ENCODE data around the gene DDX31.

DDX31 gene

DNA sequence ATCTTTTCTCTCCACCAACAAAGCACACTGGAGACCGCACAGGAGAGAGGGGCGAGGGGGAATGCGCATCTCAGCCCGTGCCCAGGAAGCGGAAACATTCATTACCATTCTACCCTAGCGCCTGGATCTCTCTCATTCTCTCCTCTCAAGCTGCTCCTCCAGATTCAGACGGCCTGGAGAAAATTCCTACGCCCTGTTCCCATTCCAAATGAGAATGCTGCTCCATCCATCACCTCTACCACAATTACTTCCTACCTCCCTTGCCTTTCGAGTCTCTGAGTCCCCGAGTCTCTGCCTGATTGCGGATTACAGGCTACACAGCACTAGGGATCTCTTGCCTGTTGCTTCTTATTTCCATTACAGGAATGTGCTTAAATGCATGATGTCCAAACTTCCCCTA, 6.7 kb downstream of the DDX31 start:
- Histone ChIP-seq H3K4me1 (ENCODE audit: control insufficient read depth in 1 of 2, insufficient read depth in 1 of 2, low read depth in 1 of 2, low read length in 1 of 2) (no peaks in the 10 kb centered on the region), H3K27ac (no peak overlapping the region), H3K27me3 (no peaks in the 10 kb centered on the region), H3K36me3 (no peaks in the 10 kb centered on the region), H3K9me3 (no peaks in the 10 kb centered on the region), H3K4me3 (ENCODE audit: low read depth in 1 of 2, low read length in 1 of 2) (no peak overlapping the region)
- TF ChIP-seq, protein P1, sequence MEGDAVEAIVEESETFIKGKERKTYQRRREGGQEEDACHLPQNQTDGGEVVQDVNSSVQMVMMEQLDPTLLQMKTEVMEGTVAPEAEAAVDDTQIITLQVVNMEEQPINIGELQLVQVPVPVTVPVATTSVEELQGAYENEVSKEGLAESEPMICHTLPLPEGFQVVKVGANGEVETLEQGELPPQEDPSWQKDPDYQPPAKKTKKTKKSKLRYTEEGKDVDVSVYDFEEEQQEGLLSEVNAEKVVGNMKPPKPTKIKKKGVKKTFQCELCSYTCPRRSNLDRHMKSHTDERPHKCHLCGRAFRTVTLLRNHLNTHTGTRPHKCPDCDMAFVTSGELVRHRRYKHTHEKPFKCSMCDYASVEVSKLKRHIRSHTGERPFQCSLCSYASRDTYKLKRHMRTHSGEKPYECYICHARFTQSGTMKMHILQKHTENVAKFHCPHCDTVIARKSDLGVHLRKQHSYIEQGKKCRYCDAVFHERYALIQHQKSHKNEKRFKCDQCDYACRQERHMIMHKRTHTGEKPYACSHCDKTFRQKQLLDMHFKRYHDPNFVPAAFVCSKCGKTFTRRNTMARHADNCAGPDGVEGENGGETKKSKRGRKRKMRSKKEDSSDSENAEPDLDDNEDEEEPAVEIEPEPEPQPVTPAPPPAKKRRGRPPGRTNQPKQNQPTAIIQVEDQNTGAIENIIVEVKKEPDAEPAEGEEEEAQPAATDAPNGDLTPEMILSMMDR (IDR thresholded peaks at IDR 0.05) = no peak

DNA sequence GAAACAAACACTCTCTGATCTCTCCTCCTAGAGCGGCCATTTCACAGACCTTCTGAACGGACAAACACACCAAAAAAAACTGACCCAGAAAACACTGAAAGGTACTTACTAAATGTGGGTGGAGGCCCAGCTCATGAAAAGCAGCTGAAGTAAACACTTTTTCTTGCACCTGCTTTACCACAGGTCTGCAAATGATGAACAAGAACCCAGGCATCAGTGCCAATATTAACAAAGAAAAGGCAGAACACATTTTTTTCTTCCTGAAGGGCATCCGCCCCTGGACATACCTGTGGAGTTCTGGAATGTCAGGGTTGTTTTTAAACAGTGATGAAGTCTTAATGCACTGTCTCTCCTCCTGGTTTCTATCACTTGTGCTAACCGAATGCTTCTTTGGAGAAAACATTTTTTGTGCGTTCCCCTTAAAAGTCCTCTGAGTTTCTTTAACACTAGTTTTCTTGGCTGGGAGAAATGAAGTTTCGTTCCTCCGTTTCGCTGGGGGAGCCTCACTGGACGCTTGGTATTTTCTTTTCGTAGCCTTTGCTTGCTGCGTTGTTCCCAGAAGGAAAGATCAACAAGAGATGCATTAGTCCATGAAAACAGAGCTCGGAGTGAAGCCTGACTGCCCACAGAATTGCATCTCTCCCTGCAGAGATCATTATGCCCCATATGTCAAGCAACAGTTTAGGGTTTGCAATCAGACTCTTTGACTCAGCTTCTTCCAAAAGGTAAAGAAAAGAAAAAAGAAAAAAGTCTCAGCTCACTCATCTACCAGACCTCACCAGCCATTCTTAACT, 7.4 kb downstream of the DDX31 start:
- H3K4me3 ChIP-seq (ENCODE audit: low read depth in 1 of 2, low read length in 1 of 2) = no peak overlapping the region
- no peaks in the 10 kb centered on the region for H3K27me3 ChIP-seq
- H3K27ac ChIP-seq = no peak overlapping the region
- H3K9me3 ChIP-seq = no peaks in the 10 kb centered on the region
- no peaks in the 10 kb centered on the region for H3K4me1 ChIP-seq (ENCODE audit: control insufficient read depth in 1 of 2, insufficient read depth in 1 of 2, low read depth in 1 of 2, low read length in 1 of 2)
- H3K36me3 ChIP-seq = no peaks in the 10 kb centered on the region
- TF ChIP-seq, protein P1 (IDR thresholded peaks at IDR 0.05) = no peak

DNA sequence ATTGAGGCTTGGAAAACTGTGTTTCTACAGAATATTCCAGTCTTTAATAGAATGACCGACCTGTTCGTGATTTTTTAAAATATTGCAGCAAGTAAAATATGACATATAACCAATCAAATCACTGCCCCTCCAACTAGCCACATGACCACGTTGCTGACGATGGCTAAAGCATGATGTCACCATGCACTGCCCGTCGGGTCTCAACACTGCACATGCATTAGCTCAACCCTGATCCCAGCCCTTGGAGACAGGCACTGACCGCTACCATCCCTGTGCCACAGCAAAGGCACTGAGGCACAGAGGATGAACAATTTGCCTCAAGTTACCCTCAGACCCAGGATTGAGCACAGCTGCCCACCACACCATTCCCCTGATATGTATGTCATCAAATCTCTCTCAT, 13.5 kb downstream of the DDX31 start:
- H3K36me3 ChIP-seq = no peaks in the 10 kb centered on the region

DNA sequence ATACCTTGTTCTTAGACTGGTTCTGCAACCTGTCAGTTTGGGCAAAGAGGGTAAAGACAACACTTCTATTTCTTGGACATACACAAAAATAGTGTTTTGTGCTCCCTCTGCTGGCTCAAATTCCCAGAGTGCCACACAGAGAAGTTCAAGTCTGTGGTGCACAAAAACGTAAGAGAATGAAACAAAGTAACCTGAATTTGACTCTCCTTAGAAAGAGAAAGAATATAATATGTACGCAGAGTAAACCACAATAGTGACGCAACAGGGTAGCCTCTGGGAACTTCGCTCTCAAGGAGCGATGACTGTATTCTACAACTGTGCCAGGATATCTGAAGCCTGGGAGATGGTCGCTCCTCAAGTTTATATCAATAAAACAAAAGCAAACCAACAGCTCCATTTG, 18.5 kb downstream of the DDX31 start:
- peaks cover 6% of the 10 kb centered on the region for H3K36me3 ChIP-seq
- H3K27me3 ChIP-seq = no peaks in the 10 kb centered on the region
- TF ChIP-seq, protein P1 (IDR thresholded peaks at IDR 0.05) = no peak
- no peaks in the 10 kb centered on the region for H3K9me3 ChIP-seq
- no peaks in the 10 kb centered on the region for H3K4me1 ChIP-seq (ENCODE audit: control insufficient read depth in 1 of 2, insufficient read depth in 1 of 2, low read depth in 1 of 2, low read length in 1 of 2)
- H3K27ac ChIP-seq = no peak overlapping the region
- no peak overlapping the region for H3K4me3 ChIP-seq (ENCODE audit: low read depth in 1 of 2, low read length in 1 of 2)

More for the DNA sequence above, 13.5 kb downstream of the DDX31 start:
- Histone ChIP-seq H3K9me3 (no peaks in the 10 kb centered on the region), H3K4me1 (ENCODE audit: control insufficient read depth in 1 of 2, insufficient read depth in 1 of 2, low read depth in 1 of 2, low read length in 1 of 2) (no peaks in the 10 kb centered on the region), H3K27ac (no peak overlapping the region), H3K4me3 (ENCODE audit: low read depth in 1 of 2, low read length in 1 of 2) (no peak overlapping the region), H3K27me3 (no peaks in the 10 kb centered on the region)
- TF ChIP-seq, protein P1 (IDR thresholded peaks at IDR 0.05) = no peak

DNA sequence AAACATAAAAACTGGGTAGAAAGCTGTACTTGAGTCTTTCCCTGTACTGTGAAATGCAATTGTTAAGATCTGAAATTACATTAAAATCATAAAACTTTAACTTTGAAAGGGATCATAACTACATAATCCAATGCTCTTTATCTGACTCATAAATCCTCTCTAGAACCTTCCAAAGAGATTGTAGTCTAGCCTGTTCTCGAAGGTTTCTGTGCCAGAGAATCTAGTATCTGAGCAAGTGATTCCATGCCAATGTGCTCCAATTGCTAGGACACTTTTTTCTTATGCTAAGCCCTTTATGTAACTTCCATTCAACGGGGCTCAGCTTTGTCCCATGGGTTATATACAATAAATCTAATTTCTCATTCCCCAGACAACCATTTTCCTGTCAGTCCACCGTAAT, 21.1 kb downstream of the DDX31 start:
- Histone ChIP-seq H3K27me3 (no peaks in the 10 kb centered on the region), H3K36me3 (peaks cover 6% of the 10 kb centered on the region), H3K27ac (no peak overlapping the region), H3K9me3 (no peaks in the 10 kb centered on the region), H3K4me3 (ENCODE audit: low read depth in 1 of 2, low read length in 1 of 2) (no peak overlapping the region), H3K4me1 (ENCODE audit: control insufficient read depth in 1 of 2, insufficient read depth in 1 of 2, low read depth in 1 of 2, low read length in 1 of 2) (no peaks in the 10 kb centered on the region)
- TF ChIP-seq, protein P1 (IDR thresholded peaks at IDR 0.05) = no peak

Measured in neutrophil (primary cell).